ENCODE results near the gene CCDC186.

- TF ChIP-seq EZH2phosphoT487 (IDR thresholded peaks at IDR 0.05; ENCODE audit: borderline replicate concordance) (no peak), ATF3 (IDR thresholded peaks at IDR 0.05) (no peak), CTCF (IDR thresholded peaks at IDR 0.05 in 2 of 3, conservative IDR thresholded peaks at IDR 0.05 in 1 of 3; ENCODE audit: borderline replicate concordance in 1 of 3, insufficient read depth in 1 of 3, low read depth in 2 of 3, low read length in 2 of 3) (no peak), POLR2AphosphoS5 (IDR thresholded peaks at IDR 0.05; ENCODE audit: low read depth, low read length) (no peak), YY1 (IDR thresholded peaks at IDR 0.05; ENCODE audit: extremely low read depth, insufficient replicate concordance, low read depth, low read length) (no peak), POLR2A (IDR thresholded peaks at IDR 0.05; ENCODE audit: borderline replicate concordance, extremely low read depth, insufficient read depth, insufficient read length) (no peak), RAD21 (IDR thresholded peaks at IDR 0.05; ENCODE audit: low read depth) (no peak), ZNF274 (IDR thresholded peaks at IDR 0.05; ENCODE audit: low read depth, low read length) (no peak), SP1 (IDR thresholded peaks at IDR 0.05; ENCODE audit: low read depth) (no peak), FOSL1 (IDR thresholded peaks at IDR 0.05; ENCODE audit: low read depth) (no peak), MAX (IDR thresholded peaks at IDR 0.05) (no peak), ZFX (IDR thresholded peaks at IDR 0.05) (no peak)
These were observed 9.6 kb upstream of the CCDC186 start for GRCh38 chr10:114183563-114183962.
